HepG2 (cell line): ENCODE results near the gene ETV5. TPM values are rescaled to one million over a fixed set of nuclear protein-coding genes. Genes with fewer than 3 reads are reported as not detected.

ENCODE experiments used
- ATAC-seq: fragments of 200-7000 bp; cut with Tn5 transposase; 3 replicates; pipeline ENCODE4 v1.9.1; 2020; ENCODE audit warnings: mild to moderate bottlenecking, moderate library complexity
- BruUV-seq: library from RNA; stranded (reverse); fragments of 400-500 nt; replicated peaks from 2 replicates; lab custom pipeline; 2021; lab: Mats Ljungman, UMichigan
- CTCF ChIA-PET: fragments of 300-600 bp; formaldehyde crosslinking; extraction: SDS; loops from one replicate; lab custom pipeline; 2021; ENCODE audit warnings: low total read pairs, inconsistent platforms, low intra/inter-chr PET ratio; lab: Yijun Ruan, JAX
- POLR2A ChIA-PET: fragments of 350-600 bp; sonication (Branson Sonifier 250); formaldehyde crosslinking; loops from one replicate; lab custom pipeline; 2020; ENCODE audit warnings: antibody characterized with exemption, inconsistent platforms; lab: Yijun Ruan, JAX
- DNase-seq: peaks from one replicate; pipeline ENCODE4 v3.0.0-alpha.2; 2015; ENCODE audit warnings: low spot score
- FAIRE-seq: peaks from 3 replicates; lab custom pipeline; 2011; peaks lifted over from hg19 to GRCh38; lab: Jason Lieb, UNC
- H2AFZ ChIP-seq: one replicate; pipeline ENCODE4 v1.6.1; 2011; ENCODE audit warnings: low read length, inconsistent platforms
- H3K27ac ChIP-seq: fragments of 300-600 bp; 3 replicates; pipeline ENCODE4 v1.8.0; 2011; ENCODE audit warnings: mixed run types, mild to moderate bottlenecking, mixed read lengths, low read length, inconsistent platforms; ENCODE audit not compliant: insufficient read depth; ENCODE audit errors: extremely low read length
- H3K27me3 ChIP-seq, 2 experiments: fragments of 200-600 bp in 1 of 2; 2 replicates in 1 of 2; 3 replicates in 1 of 2; pipeline versions ENCODE4 v1.6.0 to v1.8.0; 2011; ENCODE audit warnings: low read length in 2 of 2, mild to moderate bottlenecking in 2 of 2, moderate library complexity in 2 of 2, inconsistent platforms in 1 of 2; ENCODE audit not compliant: insufficient read depth in 2 of 2, control insufficient read depth in 1 of 2
- H3K36me3 ChIP-seq, 2 experiments: fragments of 200-600 bp in 1 of 2; replicated peaks in 1 of 2; 2 replicates in 1 of 2; 3 replicates in 1 of 2; pipeline versions ENCODE4 v1.5.1 to v1.8.0; 2011; ENCODE audit warnings: low read length in 2 of 2, inconsistent platforms in 1 of 2; ENCODE audit not compliant: insufficient read depth in 2 of 2, control insufficient read depth in 1 of 2
- H3K4me1 ChIP-seq: 2 replicates; pipeline ENCODE4 v1.5.1; 2012; ENCODE audit warnings: low read length, inconsistent platforms; ENCODE audit not compliant: insufficient read depth
- H3K4me2 ChIP-seq: 2 replicates; pipeline ENCODE4 v1.6.0; 2011; ENCODE audit warnings: low read depth, low read length, inconsistent platforms
- H3K4me3 ChIP-seq, 3 experiments: fragments of 200-600 bp in 1 of 3; sonication (generic), shearing (Covaris generic) in 1 of 3; replicated peaks in 1 of 3; 2 replicates each; pipeline ENCODE4 v1.5.1; 2011 to 2016; ENCODE audit warnings: low read length in 3 of 3, inconsistent platforms in 2 of 3, low read depth in 2 of 3, mild to moderate bottlenecking in 2 of 3, control low read depth in 1 of 3, mixed read lengths in 1 of 3; ENCODE audit not compliant: insufficient read depth in 1 of 3
- H3K79me2 ChIP-seq: one replicate; pipeline ENCODE4 v1.6.1; 2011; ENCODE audit warnings: low read length, inconsistent platforms; ENCODE audit not compliant: insufficient read depth
- H3K9ac ChIP-seq: 2 replicates; pipeline ENCODE4 v1.6.0; 2011; ENCODE audit warnings: mild to moderate bottlenecking, low read depth, low read length, inconsistent platforms; ENCODE audit not compliant: insufficient read depth
- H3K9me3 ChIP-seq: 2 replicates; pipeline ENCODE4 v1.5.1; 2012; ENCODE audit warnings: mild to moderate bottlenecking, low read length
- H4K20me1 ChIP-seq: 2 replicates; pipeline ENCODE4 v1.6.0; 2011; ENCODE audit warnings: inconsistent platforms, mild to moderate bottlenecking, low read length, moderate library complexity; ENCODE audit not compliant: insufficient read depth
- REL ChIP-seq: sonication (generic); formaldehyde crosslinking; conservative IDR thresholded peaks from 2 replicates; pipeline ENCODE4 v1.8.0; 2022; ENCODE audit warnings: mild to moderate bottlenecking, missing genetic modification reagents, moderate library complexity
- U2AF1 ChIP-seq: fragments of 200-400 bp; formaldehyde crosslinking; optimal IDR thresholded peaks from 2 replicates; pipeline ENCODE3; 2017; ENCODE audit warnings: mild to moderate bottlenecking, low read depth, low read length
- ZFP82 ChIP-seq: sonication (generic); formaldehyde crosslinking; IDR thresholded peaks from 2 replicates; pipeline ENCODE4 v1.5.1; 2020; ENCODE audit warnings: mild to moderate bottlenecking, missing genetic modification reagents, borderline replicate concordance
- ZNF101 ChIP-seq: sonication (generic); formaldehyde crosslinking; IDR thresholded peaks from 2 replicates; pipeline ENCODE4 v1.4.0; 2020; ENCODE audit warnings: mild to moderate bottlenecking, low read depth, missing genetic modification reagents, borderline replicate concordance
- ZNF230 ChIP-seq: sonication (generic); formaldehyde crosslinking; IDR thresholded peaks from 2 replicates; pipeline ENCODE4 v1.4.0; 2020; ENCODE audit warnings: mild to moderate bottlenecking, missing genetic modification reagents
- ZNF496 ChIP-seq: sonication (generic); formaldehyde crosslinking; IDR thresholded peaks from 2 replicates; pipeline ENCODE4 v1.8.1; 2023; ENCODE audit warnings: mild to moderate bottlenecking, moderate library complexity, missing genetic modification reagents; ENCODE audit not compliant: insufficient replicate concordance
- ZNF589 ChIP-seq: sonication (generic); formaldehyde crosslinking; conservative IDR thresholded peaks from 2 replicates; pipeline ENCODE4 v1.8.0; 2022; ENCODE audit warnings: mild to moderate bottlenecking, moderate library complexity, missing genetic modification reagents
- ZNF614 ChIP-seq: IDR thresholded peaks from 2 replicates; pipeline ENCODE4 v1.6.1; 2018; ENCODE audit warnings: missing biosample characterization, missing genetic modification reagents, inconsistent platforms, borderline replicate concordance
- ZNF746 ChIP-seq: sonication (generic); formaldehyde crosslinking; IDR thresholded peaks from 2 replicates; pipeline ENCODE4 v1.8.0; 2022; ENCODE audit warnings: mild to moderate bottlenecking, missing genetic modification reagents
- WGBS: methylation state at CpG from one replicate; pipeline ENCODE4 v1.1.6; 2017; ENCODE audit warnings: low lambda C conversion rate; 5-methylcytosine and 5-hydroxymethylcytosine counted together
- in situ Hi-C: cut with HindIII; loops from 2 replicates; pipeline ENCODE4 v1.10.0; 2017; ENCODE audit warnings: low pct_unique_long_range_greater_than_20kb; ENCODE audit not compliant: extremely low pct_ligation_motif_present
- intact Hi-C: fragments of 100-400 bp; cut with micrococcal nuclease; formaldehyde crosslinking; loops from one replicate; pipeline ENCODE4 v1.10.0; 2022; ENCODE audit not compliant: unreplicated experiment
- polyA plus RNA-seq, 8 experiments: library from polyadenylated mRNA; depleted of rRNA in 3 of 8; stranded (reverse) in 7 of 8; unstranded in 1 of 8; fragments of >200 nt; fragmentation: Illumina TruSeq in 4 of 8; extraction: Trizol in 4 of 8; gene quantifications; 2 replicates each; pipeline versions ENCODE4 v1.2.1 to v1.2.3, GENCODE V29; 2011 to 2016; ENCODE audit warnings: low read depth in 4 of 8, missing spikeins in 1 of 8, mixed read lengths in 1 of 8; ENCODE audit not compliant: insufficient read depth in 1 of 8
- total RNA-seq, 5 experiments: library from RNA; depleted of rRNA; stranded (reverse); fragments of >200 nt; fragmentation: Illumina TruSeq; extraction: Trizol; gene quantifications; 2 replicates each; pipeline ENCODE4 v1.2.3, GENCODE V29; 2016; ENCODE audit warnings: low read depth in 1 of 5
- TF ChIP-seq, protein P1 (sequence below): sonication (generic); formaldehyde crosslinking; IDR thresholded peaks from 2 replicates; pipeline ENCODE4 v1.8.1; 2023; ENCODE audit warnings: missing genetic modification reagents, inconsistent platforms, borderline replicate concordance
- TF ChIP-seq, protein P2 (sequence below): sonication (generic); formaldehyde crosslinking; IDR thresholded peaks from 2 replicates; pipeline ENCODE4 v1.4.0; 2020; ENCODE audit warnings: missing genetic modification reagents
- TF ChIP-seq, protein P3 (sequence below): IDR thresholded peaks from 2 replicates; pipeline ENCODE4 v1.6.1; 2018; ENCODE audit warnings: missing genetic modification reagents
- TF ChIP-seq, protein P4 (sequence below): sonication (generic); formaldehyde crosslinking; IDR thresholded peaks from 2 replicates; pipeline ENCODE4 v1.8.0; 2022; ENCODE audit warnings: missing genetic modification reagents, mild to moderate bottlenecking, borderline replicate concordance
- TF ChIP-seq, protein P5 (sequence below): sonication (generic); formaldehyde crosslinking; IDR thresholded peaks from 2 replicates; pipeline ENCODE4 v1.9.0; 2021; ENCODE audit warnings: missing genetic modification reagents, borderline replicate concordance
- TF ChIP-seq, protein P6 (sequence below): fragments of 450-650 bp; IDR thresholded peaks from 2 replicates; pipeline ENCODE4 v1.6.1; 2017

Gene ETV5
- total and polyA plus RNA-seq, 2 of the 13 experiments (the other 11 are each of a cell fraction or from before 2014, with no cell fraction given): 52.9 to 57.2 TPM

DNA sequence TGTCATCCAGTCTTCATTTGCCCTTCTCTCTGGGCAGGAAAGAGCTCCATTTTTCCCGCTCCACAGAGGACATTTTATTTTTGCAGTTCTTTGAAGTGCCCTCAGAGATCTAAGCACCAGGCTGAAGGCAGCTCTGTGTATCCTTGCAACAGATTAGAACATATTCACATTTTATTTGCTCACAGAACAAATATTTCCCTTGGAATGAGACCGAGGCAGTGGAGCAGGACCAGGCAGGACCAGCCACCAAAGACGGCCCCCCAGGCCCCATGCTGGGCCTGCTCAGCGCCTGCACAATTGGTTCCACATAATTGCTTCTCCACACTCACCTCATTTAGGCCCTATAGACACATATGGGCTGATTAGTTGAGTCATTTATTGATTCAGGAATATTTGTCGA, 15.7 kb upstream of the ETV5 start:
- FAIRE-seq: no peak
- in situ Hi-C loops (no loop called here), intact Hi-C loops (no loop called here)

More for the DNA sequence above, 15.7 kb upstream of the ETV5 start:
- ChIA-PET CTCF (no interaction called here), POLR2A (interaction anchor here (0.7 kb wide), 1 partner anchor 12 kb away, joined by 3 read pairs; no protein-coding TSS in a partner anchor)
- H3K79me2 ChIP-seq: no peaks in the 10 kb centered on the region
- DNase-seq: no peak
- no peak overlapping the region for H3K4me2 ChIP-seq
- no peak overlapping the region for H3K4me3 ChIP-seq
- no peaks in the 10 kb centered on the region for H3K9me3 ChIP-seq
- H4K20me1 ChIP-seq: no peaks in the 10 kb centered on the region
- TF ChIP-seq ZNF496: no peak
- TF ChIP-seq, protein P1, sequence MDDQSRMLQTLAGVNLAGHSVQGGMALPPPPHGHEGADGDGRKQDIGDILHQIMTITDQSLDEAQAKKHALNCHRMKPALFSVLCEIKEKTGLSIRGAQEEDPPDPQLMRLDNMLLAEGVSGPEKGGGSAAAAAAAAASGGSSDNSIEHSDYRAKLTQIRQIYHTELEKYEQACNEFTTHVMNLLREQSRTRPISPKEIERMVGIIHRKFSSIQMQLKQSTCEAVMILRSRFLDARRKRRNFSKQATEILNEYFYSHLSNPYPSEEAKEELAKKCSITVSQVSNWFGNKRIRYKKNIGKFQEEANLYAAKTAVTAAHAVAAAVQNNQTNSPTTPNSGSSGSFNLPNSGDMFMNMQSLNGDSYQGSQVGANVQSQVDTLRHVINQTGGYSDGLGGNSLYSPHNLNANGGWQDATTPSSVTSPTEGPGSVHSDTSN (CRISPR knock-in tag): no peak
- TF ChIP-seq, protein P2, sequence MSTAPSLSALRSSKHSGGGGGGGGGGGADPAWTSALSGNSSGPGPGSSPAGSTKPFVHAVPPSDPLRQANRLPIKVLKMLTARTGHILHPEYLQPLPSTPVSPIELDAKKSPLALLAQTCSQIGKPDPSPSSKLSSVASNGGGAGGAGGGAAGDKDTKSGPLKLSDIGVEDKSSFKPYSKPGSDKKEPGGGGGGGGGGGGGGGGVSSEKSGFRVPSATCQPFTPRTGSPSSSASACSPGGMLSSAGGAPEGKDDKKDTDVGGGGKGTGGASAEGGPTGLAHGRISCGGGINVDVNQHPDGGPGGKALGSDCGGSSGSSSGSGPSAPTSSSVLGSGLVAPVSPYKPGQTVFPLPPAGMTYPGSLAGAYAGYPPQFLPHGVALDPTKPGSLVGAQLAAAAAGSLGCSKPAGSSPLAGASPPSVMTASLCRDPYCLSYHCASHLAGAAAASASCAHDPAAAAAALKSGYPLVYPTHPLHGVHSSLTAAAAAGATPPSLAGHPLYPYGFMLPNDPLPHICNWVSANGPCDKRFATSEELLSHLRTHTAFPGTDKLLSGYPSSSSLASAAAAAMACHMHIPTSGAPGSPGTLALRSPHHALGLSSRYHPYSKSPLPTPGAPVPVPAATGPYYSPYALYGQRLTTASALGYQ (CRISPR knock-in tag): no peak
- TF ChIP-seq, protein P3, sequence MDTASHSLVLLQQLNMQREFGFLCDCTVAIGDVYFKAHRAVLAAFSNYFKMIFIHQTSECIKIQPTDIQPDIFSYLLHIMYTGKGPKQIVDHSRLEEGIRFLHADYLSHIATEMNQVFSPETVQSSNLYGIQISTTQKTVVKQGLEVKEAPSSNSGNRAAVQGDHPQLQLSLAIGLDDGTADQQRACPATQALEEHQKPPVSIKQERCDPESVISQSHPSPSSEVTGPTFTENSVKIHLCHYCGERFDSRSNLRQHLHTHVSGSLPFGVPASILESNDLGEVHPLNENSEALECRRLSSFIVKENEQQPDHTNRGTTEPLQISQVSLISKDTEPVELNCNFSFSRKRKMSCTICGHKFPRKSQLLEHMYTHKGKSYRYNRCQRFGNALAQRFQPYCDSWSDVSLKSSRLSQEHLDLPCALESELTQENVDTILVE: no peak
- TF ChIP-seq ZNF746 (CRISPR knock-in tag): no peak
- TF ChIP-seq ZNF101 (CRISPR knock-in tag): no peak
- no peak for TF ChIP-seq U2AF1
- TF ChIP-seq, protein P4, sequence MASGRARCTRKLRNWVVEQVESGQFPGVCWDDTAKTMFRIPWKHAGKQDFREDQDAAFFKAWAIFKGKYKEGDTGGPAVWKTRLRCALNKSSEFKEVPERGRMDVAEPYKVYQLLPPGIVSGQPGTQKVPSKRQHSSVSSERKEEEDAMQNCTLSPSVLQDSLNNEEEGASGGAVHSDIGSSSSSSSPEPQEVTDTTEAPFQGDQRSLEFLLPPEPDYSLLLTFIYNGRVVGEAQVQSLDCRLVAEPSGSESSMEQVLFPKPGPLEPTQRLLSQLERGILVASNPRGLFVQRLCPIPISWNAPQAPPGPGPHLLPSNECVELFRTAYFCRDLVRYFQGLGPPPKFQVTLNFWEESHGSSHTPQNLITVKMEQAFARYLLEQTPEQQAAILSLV (CRISPR knock-in tag): no peak
- no peak for TF ChIP-seq ZNF614 (CRISPR knock-in tag)
- no peak for TF ChIP-seq ZNF589 (CRISPR knock-in tag)
- no peak for TF ChIP-seq ZNF230 (CRISPR knock-in tag)
- no peak for TF ChIP-seq REL (CRISPR knock-in tag)
- TF ChIP-seq, protein P5, sequence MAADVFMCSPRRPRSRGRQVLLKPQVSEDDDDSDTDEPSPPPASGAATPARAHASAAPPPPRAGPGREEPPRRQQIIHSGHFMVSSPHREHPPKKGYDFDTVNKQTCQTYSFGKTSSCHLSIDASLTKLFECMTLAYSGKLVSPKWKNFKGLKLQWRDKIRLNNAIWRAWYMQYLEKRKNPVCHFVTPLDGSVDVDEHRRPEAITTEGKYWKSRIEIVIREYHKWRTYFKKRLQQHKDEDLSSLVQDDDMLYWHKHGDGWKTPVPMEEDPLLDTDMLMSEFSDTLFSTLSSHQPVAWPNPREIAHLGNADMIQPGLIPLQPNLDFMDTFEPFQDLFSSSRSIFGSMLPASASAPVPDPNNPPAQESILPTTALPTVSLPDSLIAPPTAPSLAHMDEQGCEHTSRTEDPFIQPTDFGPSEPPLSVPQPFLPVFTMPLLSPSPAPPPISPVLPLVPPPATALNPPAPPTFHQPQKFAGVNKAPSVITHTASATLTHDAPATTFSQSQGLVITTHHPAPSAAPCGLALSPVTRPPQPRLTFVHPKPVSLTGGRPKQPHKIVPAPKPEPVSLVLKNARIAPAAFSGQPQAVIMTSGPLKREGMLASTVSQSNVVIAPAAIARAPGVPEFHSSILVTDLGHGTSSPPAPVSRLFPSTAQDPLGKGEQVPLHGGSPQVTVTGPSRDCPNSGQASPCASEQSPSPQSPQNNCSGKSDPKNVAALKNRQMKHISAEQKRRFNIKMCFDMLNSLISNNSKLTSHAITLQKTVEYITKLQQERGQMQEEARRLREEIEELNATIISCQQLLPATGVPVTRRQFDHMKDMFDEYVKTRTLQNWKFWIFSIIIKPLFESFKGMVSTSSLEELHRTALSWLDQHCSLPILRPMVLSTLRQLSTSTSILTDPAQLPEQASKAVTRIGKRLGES: no peak
- TF ChIP-seq, protein P6, sequence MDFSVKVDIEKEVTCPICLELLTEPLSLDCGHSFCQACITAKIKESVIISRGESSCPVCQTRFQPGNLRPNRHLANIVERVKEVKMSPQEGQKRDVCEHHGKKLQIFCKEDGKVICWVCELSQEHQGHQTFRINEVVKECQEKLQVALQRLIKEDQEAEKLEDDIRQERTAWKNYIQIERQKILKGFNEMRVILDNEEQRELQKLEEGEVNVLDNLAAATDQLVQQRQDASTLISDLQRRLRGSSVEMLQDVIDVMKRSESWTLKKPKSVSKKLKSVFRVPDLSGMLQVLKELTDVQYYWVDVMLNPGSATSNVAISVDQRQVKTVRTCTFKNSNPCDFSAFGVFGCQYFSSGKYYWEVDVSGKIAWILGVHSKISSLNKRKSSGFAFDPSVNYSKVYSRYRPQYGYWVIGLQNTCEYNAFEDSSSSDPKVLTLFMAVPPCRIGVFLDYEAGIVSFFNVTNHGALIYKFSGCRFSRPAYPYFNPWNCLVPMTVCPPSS: no peak
- TF ChIP-seq ZFP82 (CRISPR knock-in tag): no peak
- H3K9ac ChIP-seq: no peak overlapping the region
- H3K4me1 ChIP-seq: no peaks in the 10 kb centered on the region
- H3K27ac ChIP-seq: no peak overlapping the region
- ATAC-seq: 0 out of 3 replicates have a peak, but pooled peaks have one; percentile 21
- no peaks in the 10 kb centered on the region for H3K27me3 ChIP-seq
- H3K36me3 ChIP-seq: no peaks in the 10 kb centered on the region
- H2AFZ ChIP-seq: no peak overlapping the region
- BruUV-seq: no TSS peak
- 34% methylated on average over 5 of the region's 5 CpGs for WGBS
